Fibroblast of pulmonary artery (primary cell): ENCODE measurements around the gene LRRC52.

Experiments used
- DNase-seq: peaks from one replicate; pipeline ENCODE4 v3.0.0-alpha.2; 2010; ENCODE audit warnings: low read depth
- H3K4me3 ChIP-seq: replicated peaks from 2 replicates; pipeline ENCODE4 v1.5.1; 2011; ENCODE audit warnings: low read depth, mild to moderate bottlenecking, control low read depth, low read length, moderate library complexity
- CTCF ChIP-seq: IDR thresholded peaks from 2 replicates; pipeline ENCODE4 v1.5.1; 2011; ENCODE audit warnings: mild to moderate bottlenecking, control low read depth, low read length, inconsistent platforms; ENCODE audit errors: missing control alignments

LRRC52 gene

GRCh38 chr1:165612062-165612461, 68.3 kb downstream of the LRRC52 start:
- DNase-seq, result no peak
- no peak overlapping the region for H3K4me3 ChIP-seq
- no peak for TF ChIP-seq CTCF
